IPS DF 19.7 (cell line): ENCODE data around the gene METTL16.
A peak's percentile ranks its signal among the peaks of the same experiment; 100 is the strongest.
"Not testable (repeated sequence)": the region's sequence is repeated elsewhere in the genome, so short reads cannot be mapped to it uniquely, and the experiment has no call there.

ENCODE experiments used
- DNase-seq: peaks from one replicate; pipeline ENCODE4 v3.0.0-alpha.2; 2013; ENCODE audit warnings: low read depth, low spot score

Gene METTL16

GRCh38 chr17:2511462-2512369, at the start of gene METTL16:
Gene METTL16 (minus strand): TSS chr17:2511888. CDS start chr17:2502331, 9,557 bp downstream.
- peak; percentile 98 for DNase-seq

- DNase-seq: no peak
Observed at GRCh38 chr17:2560658-2561057, 49.0 kb upstream of the METTL16 start.

GRCh38 chr17:2551928-2552327, 40.2 kb upstream of the METTL16 start:
- no peak for DNase-seq

- peak; percentile 67 for DNase-seq
Observed at GRCh38 chr17:2551493-2551892, 39.8 kb upstream of the METTL16 start.

GRCh38 chr17:2549392-2550211, 37.9 kb upstream of the METTL16 start:
- no peak for DNase-seq

GRCh38 chr17:2548026-2548425, 36.3 kb upstream of the METTL16 start:
- not testable (repeated sequence) for DNase-seq

GRCh38 chr17:2547176-2547575, 35.5 kb upstream of the METTL16 start:
- no peak for DNase-seq

GRCh38 chr17:2545393-2545792, 33.7 kb upstream of the METTL16 start:
- no peak for DNase-seq

GRCh38 chr17:2542456-2542855, 30.8 kb upstream of the METTL16 start:
- DNase-seq: no peak

GRCh38 chr17:2542056-2542455, 30.4 kb upstream of the METTL16 start:
- no peak for DNase-seq

GRCh38 chr17:2537579-2537978, 25.9 kb upstream of the METTL16 start:
- not testable (repeated sequence) for DNase-seq

GRCh38 chr17:2532146-2532720, 20.5 kb upstream of the METTL16 start:
- no peak for DNase-seq

GRCh38 chr17:2531243-2531954, 19.7 kb upstream of the METTL16 start:
- not testable (repeated sequence) for DNase-seq

GRCh38 chr17:2521775-2522410, 10.2 kb upstream of the METTL16 start:
- DNase-seq: not testable (repeated sequence)

GRCh38 chr17:2521257-2521656, 9.6 kb upstream of the METTL16 start:
- no peak for DNase-seq

- no peak for DNase-seq
Observed at GRCh38 chr17:2517539-2517938, 5.9 kb upstream of the METTL16 start.

GRCh38 chr17:2511138-2511461, 588 bp downstream of the METTL16 start:
- no peak for DNase-seq

GRCh38 chr17:2510559-2510958, 1.1 kb downstream of the METTL16 start:
- DNase-seq: no peak

- no peak for DNase-seq
Observed at GRCh38 chr17:2508035-2508434, 3.7 kb downstream of the METTL16 start.

- DNase-seq: not testable (repeated sequence)
Observed at GRCh38 chr17:2507015-2507414, 4.7 kb downstream of the METTL16 start.

GRCh38 chr17:2503627-2504026, 8.1 kb downstream of the METTL16 start:
- DNase-seq: no peak
